Effector CD4-positive, alpha-beta T cell (primary cell): Measurements from ENCODE around the gene PKD1L1.
"Not testable (repeated sequence)": the region's sequence is repeated elsewhere in the genome, so short reads cannot be mapped to it uniquely, and the experiment has no call there.

Experiments
- DNase-seq: peaks from one replicate; pipeline ENCODE4 v3.0.0-alpha.2; 2020
- total RNA-seq: gene quantifications from one replicate; lab custom pipeline; 2026; lab: John Stamatoyannopoulos, UW

PKD1L1 gene
- total RNA-seq, result 0.56 reads per million

GRCh38 chr7:47948141-47948790, at the start of gene PKD1L1:
TSS of gene PKD1L1 (minus strand) at chr7:47948466. CDS start at chr7:47948440, 26 bp downstream.
- no peak for DNase-seq

- DNase-seq, result no peak
These were observed 44.2 kb upstream of the PKD1L1 start for GRCh38 chr7:47992446-47992845.

- DNase-seq, result peak; percentile 73
These were observed 43.6 kb upstream of the PKD1L1 start for GRCh38 chr7:47991741-47992311.

GRCh38 chr7:47991270-47991669, 43.0 kb upstream of the PKD1L1 start:
- no peak for DNase-seq

- DNase-seq, result no peak
These were observed 42.3 kb upstream of the PKD1L1 start for GRCh38 chr7:47990592-47990991.

GRCh38 chr7:47989607-47990400, 41.5 kb upstream of the PKD1L1 start:
- DNase-seq, result not testable (repeated sequence)

- DNase-seq, result no peak
These were observed 40.5 kb upstream of the PKD1L1 start for GRCh38 chr7:47988496-47989386.

GRCh38 chr7:47982610-47983009, 34.3 kb upstream of the PKD1L1 start:
- DNase-seq, result no peak

GRCh38 chr7:47980648-47981047, 32.4 kb upstream of the PKD1L1 start:
- not testable (repeated sequence) for DNase-seq

- DNase-seq, result no peak
These were observed 31.5 kb upstream of the PKD1L1 start for GRCh38 chr7:47979832-47980181.

- peak; percentile 81 for DNase-seq
These were observed 31.0 kb upstream of the PKD1L1 start, which contains the start of gene HUS1 for GRCh38 chr7:47979145-47979831. TSS of gene HUS1 (minus strand) at chr7:47979615. CDS start at chr7:47979519, 96 bp downstream.

- no peak for DNase-seq
These were observed 30.5 kb upstream of the PKD1L1 start for GRCh38 chr7:47978790-47979144.

- no peak for DNase-seq
These were observed 25.5 kb upstream of the PKD1L1 start for GRCh38 chr7:47973739-47974138.

- no peak for DNase-seq
These were observed 22.5 kb upstream of the PKD1L1 start for GRCh38 chr7:47970761-47971160.

- peak; percentile 33 for DNase-seq
These were observed 20.8 kb upstream of the PKD1L1 start for GRCh38 chr7:47968847-47969774.

- no peak for DNase-seq
These were observed 19.4 kb upstream of the PKD1L1 start for GRCh38 chr7:47967708-47968107.

GRCh38 chr7:47967123-47967522, 18.9 kb upstream of the PKD1L1 start:
- no peak for DNase-seq

- no peak for DNase-seq
These were observed 17.2 kb upstream of the PKD1L1 start for GRCh38 chr7:47965456-47965855.

- DNase-seq, result no peak
These were observed 14.0 kb upstream of the PKD1L1 start for GRCh38 chr7:47962262-47962661.

GRCh38 chr7:47957156-47957555, 8.9 kb upstream of the PKD1L1 start:
- no peak for DNase-seq

- no peak for DNase-seq
These were observed 8.0 kb upstream of the PKD1L1 start for GRCh38 chr7:47956220-47956619.
